Endodermal cell (in vitro differentiated cells): ENCODE results near the gene VDR. TPM values are rescaled to one million over a fixed set of nuclear protein-coding genes. Genes with fewer than 3 reads are reported as not detected.

ENCODE experiments used
- DNase-seq: peaks from one replicate; pipeline ENCODE4 v3.0.0-alpha.2; 2017
- H3K27ac ChIP-seq: 2 replicates; pipeline ENCODE4 v1.5.1; 2013; ENCODE audit warnings: mild to moderate bottlenecking, low read depth, low read length, moderate library complexity
- H3K27me3 ChIP-seq: 2 replicates; pipeline ENCODE4 v1.6.1; 2013; ENCODE audit warnings: mild to moderate bottlenecking, low read length, moderate library complexity; ENCODE audit not compliant: insufficient read depth, control insufficient read depth, poor library complexity, severe bottlenecking
- H3K36me3 ChIP-seq: 2 replicates; pipeline ENCODE4 v1.7.0; 2013; ENCODE audit warnings: mild to moderate bottlenecking, low read length, moderate library complexity; ENCODE audit not compliant: control insufficient read depth, insufficient read depth
- H3K4me1 ChIP-seq: one replicate; pipeline ENCODE4 v1.7.0; 2013; ENCODE audit warnings: low read length; ENCODE audit not compliant: control insufficient read depth, insufficient read depth
- H3K4me3 ChIP-seq: 2 replicates; pipeline ENCODE4 v1.5.1; 2013; ENCODE audit warnings: mild to moderate bottlenecking, low read length, moderate library complexity
- H3K9ac ChIP-seq: 2 replicates; pipeline ENCODE4 v1.6.1; 2013; ENCODE audit warnings: mild to moderate bottlenecking, low read length, moderate library complexity; ENCODE audit not compliant: poor library complexity, severe bottlenecking; ENCODE audit errors: extremely low read depth
- H3K9me3 ChIP-seq: 2 replicates; pipeline ENCODE4 v1.6.1; 2013; ENCODE audit warnings: mild to moderate bottlenecking, low read length, moderate library complexity; ENCODE audit not compliant: control insufficient read depth
- H3K27ac Mint-ChIP-seq: 2 replicates; pipeline ENCODE4 v1.8.0; 2020; ENCODE audit warnings: mixed read lengths
- H3K27me3 Mint-ChIP-seq: 2 replicates; pipeline ENCODE4 v1.8.0; 2021; ENCODE audit warnings: mild to moderate bottlenecking, mixed read lengths; ENCODE audit not compliant: insufficient read depth
- H3K36me3 Mint-ChIP-seq: 2 replicates; pipeline ENCODE4 v1.8.0; 2020; ENCODE audit warnings: low read depth, mixed read lengths
- H3K4me1 Mint-ChIP-seq: 2 replicates; pipeline ENCODE4 v1.8.0; 2020; ENCODE audit warnings: mixed read lengths
- H3K4me3 Mint-ChIP-seq: 2 replicates; pipeline ENCODE4 v1.8.0; 2020; ENCODE audit warnings: mild to moderate bottlenecking, moderate library complexity, mixed read lengths
- H3K9me3 Mint-ChIP-seq: 2 replicates; pipeline ENCODE4 v1.8.0; 2020; ENCODE audit warnings: mild to moderate bottlenecking, mixed read lengths
- CTCF ChIP-seq: fragments of 200-600 bp; sonication (generic); conservative IDR thresholded peaks from 2 replicates; pipeline ENCODE4 v1.5.0; 2021; ENCODE audit warnings: antibody characterized with exemption, mild to moderate bottlenecking
- WGBS, 2 experiments: methylation state at CpG; one replicate each; pipeline versions ENCODE4 v1.1.5 to v1.1.7; 2013; ENCODE audit warnings: missing lambda C conversion rate in 2 of 2, mixed read lengths in 1 of 2; ENCODE audit not compliant: insufficient coverage in 1 of 2, insufficient read length in 1 of 2; 5-methylcytosine and 5-hydroxymethylcytosine counted together
- total RNA-seq, 2 donors: library from RNA; stranded (reverse); fragmentation: NEBNext Ultra II Directional in 1 of 2; extraction: Animal tissue kit (Norgen Biotek cat#: 25700) in 1 of 2; gene quantifications; 2 replicates in 1 of 2; 3 replicates in 1 of 2; pipeline ENCODE4 v1.2.1, GENCODE V29; 2021

VDR gene
- total RNA-seq, 2 donors from 2014 or later: 0.04 TPM; not detected in 1

DNA sequence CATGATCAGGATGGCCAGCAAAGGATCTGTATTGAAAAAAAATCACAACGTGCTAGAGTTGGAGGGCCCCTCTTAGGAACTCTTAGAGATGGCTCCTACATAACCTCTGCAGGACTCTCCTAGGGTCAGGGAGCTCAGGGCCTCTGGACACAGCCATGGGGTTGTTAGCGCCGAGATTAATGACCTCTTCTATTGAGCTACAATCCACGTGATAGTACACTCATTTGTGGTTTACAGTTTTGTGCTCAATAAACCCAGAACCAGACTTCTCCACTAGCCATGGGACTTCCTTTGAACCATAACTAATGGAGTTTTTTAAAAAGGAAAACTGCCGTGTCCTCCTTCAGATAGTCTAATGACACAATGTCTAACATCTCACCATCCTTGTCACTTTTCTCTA is 55.5 kb downstream of the VDR start:
- H3K4me3 ChIP-seq: no peak overlapping the region
- Mint-ChIP-seq H3K4me1 (peaks cover 40% of the 10 kb centered on the region), H3K4me3 (no peak overlapping the region), H3K9me3 (no peaks in the 10 kb centered on the region), H3K27ac (no peak overlapping the region), H3K27me3 (peaks cover 6% of the 10 kb centered on the region), H3K36me3 (no peaks in the 10 kb centered on the region)
- no peaks in the 10 kb centered on the region for H3K9me3 ChIP-seq
- no peak for TF ChIP-seq CTCF
- no peak overlapping the region for H3K9ac ChIP-seq
- DNase-seq: no peak
- H3K27ac ChIP-seq: no peak overlapping the region
- H3K36me3 ChIP-seq: no peaks in the 10 kb centered on the region
- no peaks in the 10 kb centered on the region for H3K27me3 ChIP-seq
- H3K4me1 ChIP-seq: peaks cover 12% of the 10 kb centered on the region
- WGBS, 2 experiments: 82 to 84% methylated on average over 5 of the region's 5 CpGs

- H3K4me1 ChIP-seq: peaks cover 12% of the 10 kb centered on the region
- no peak overlapping the region for H3K27ac ChIP-seq
- no peaks in the 10 kb centered on the region for H3K9me3 ChIP-seq
- no peak overlapping the region for H3K27ac Mint-ChIP-seq
- TF ChIP-seq CTCF: no peak
- DNase-seq: no peak
- H3K36me3 Mint-ChIP-seq: no peaks in the 10 kb centered on the region
- H3K9ac ChIP-seq: no peak overlapping the region
- peaks cover 6% of the 10 kb centered on the region for H3K27me3 Mint-ChIP-seq
- no peak overlapping the region for H3K4me3 ChIP-seq
- no peaks in the 10 kb centered on the region for H3K9me3 Mint-ChIP-seq
- 82 to 85% methylated on average over 5 of the region's 5 CpGs for WGBS, 2 experiments
- no peaks in the 10 kb centered on the region for H3K27me3 ChIP-seq
- H3K4me3 Mint-ChIP-seq: no peak overlapping the region
- H3K4me1 Mint-ChIP-seq: peaks cover 40% of the 10 kb centered on the region
- no peaks in the 10 kb centered on the region for H3K36me3 ChIP-seq
Measured at GRCh38 chr12:47848853-47849252, 55.9 kb downstream of the VDR start.

GRCh38 chr12:47846294-47846996 is 58.3 kb downstream of the VDR start:
- Mint-ChIP-seq H3K4me3 (no peak overlapping the region), H3K27me3 (peaks cover 14% of the 10 kb centered on the region), H3K27ac (peak overlapping the region; percentile 32), H3K9me3 (no peaks in the 10 kb centered on the region), H3K4me1 (peaks cover 35% of the 10 kb centered on the region), H3K36me3 (no peaks in the 10 kb centered on the region)
- DNase-seq: no peak
- no peak overlapping the region for H3K27ac ChIP-seq
- 88 to 90% methylated on average over 6 to 14 of the region's 14 CpGs for WGBS, 2 experiments
- no peaks in the 10 kb centered on the region for H3K9me3 ChIP-seq
- TF ChIP-seq CTCF: no peak
- H3K36me3 ChIP-seq: no peaks in the 10 kb centered on the region
- H3K4me3 ChIP-seq: no peak overlapping the region
- no peaks in the 10 kb centered on the region for H3K27me3 ChIP-seq
- no peak overlapping the region for H3K9ac ChIP-seq
- H3K4me1 ChIP-seq: peaks cover 4% of the 10 kb centered on the region
